Osteocyte (in vitro differentiated cells): ENCODE results near the gene CDH4. TPM values are rescaled to one million over a fixed set of nuclear protein-coding genes. Genes with fewer than 3 reads are reported as not detected.

ENCODE experiments used
- DNase-seq: peaks from one replicate; pipeline ENCODE4 v3.0.0; 2021; ENCODE audit warnings: mixed read lengths; ENCODE audit not compliant: unreplicated experiment; ENCODE audit errors: extremely low spot score
- H3K27ac Mint-ChIP-seq: one replicate; pipeline ENCODE4 v1.8.0; 2021; ENCODE audit warnings: mild to moderate bottlenecking, mixed read lengths; ENCODE audit not compliant: unreplicated experiment
- H3K27me3 Mint-ChIP-seq: one replicate; pipeline ENCODE4 v1.8.0; 2021; ENCODE audit warnings: mixed read lengths; ENCODE audit not compliant: unreplicated experiment
- H3K36me3 Mint-ChIP-seq: one replicate; pipeline ENCODE4 v1.8.0; 2021; ENCODE audit warnings: mixed read lengths; ENCODE audit not compliant: unreplicated experiment
- H3K4me1 Mint-ChIP-seq: one replicate; pipeline ENCODE4 v1.8.0; 2021; ENCODE audit warnings: mixed read lengths; ENCODE audit not compliant: unreplicated experiment
- H3K4me3 Mint-ChIP-seq: one replicate; pipeline ENCODE4 v1.8.0; 2021; ENCODE audit warnings: mild to moderate bottlenecking, moderate library complexity, mixed read lengths; ENCODE audit not compliant: unreplicated experiment
- H3K9me3 Mint-ChIP-seq: one replicate; pipeline ENCODE4 v1.8.0; 2021; ENCODE audit warnings: mixed read lengths; ENCODE audit not compliant: unreplicated experiment
- CTCF ChIP-seq: fragments of 200-600 bp; sonication (generic); IDR thresholded peaks from 2 replicates; pipeline ENCODE4 v1.5.0; 2021; ENCODE audit warnings: antibody characterized with exemption, mild to moderate bottlenecking, moderate library complexity
- total RNA-seq: library from RNA; stranded (reverse); gene quantifications from 2 replicates; pipeline ENCODE4 v1.2.1, GENCODE V29; 2021

The CDH4 gene
- total RNA-seq, 1 donor from 2014 or later, result 1.3 TPM

GRCh38 chr20:61701401-61701800, 449.3 kb downstream of the CDH4 start:
- H3K9me3 Mint-ChIP-seq, result no peaks in the 10 kb centered on the region
- H3K27ac Mint-ChIP-seq, result no peak overlapping the region
- DNase-seq, result no peak

GRCh38 chr20:61701802-61702201, 449.7 kb downstream of the CDH4 start:
- no peak for DNase-seq
- Mint-ChIP-seq H3K4me1 (no peaks in the 10 kb centered on the region), H3K27me3 (no peaks in the 10 kb centered on the region), H3K4me3 (no peak overlapping the region), H3K27ac (no peak overlapping the region), H3K36me3 (no peaks in the 10 kb centered on the region), H3K9me3 (no peaks in the 10 kb centered on the region)
- TF ChIP-seq CTCF, result no peak

More at GRCh38 chr20:61701401-61701800, 449.3 kb downstream of the CDH4 start:
- TF ChIP-seq CTCF, result no peak
- no peaks in the 10 kb centered on the region for H3K4me1 Mint-ChIP-seq
- no peak overlapping the region for H3K4me3 Mint-ChIP-seq
- H3K36me3 Mint-ChIP-seq, result no peaks in the 10 kb centered on the region
- no peaks in the 10 kb centered on the region for H3K27me3 Mint-ChIP-seq

DNA sequence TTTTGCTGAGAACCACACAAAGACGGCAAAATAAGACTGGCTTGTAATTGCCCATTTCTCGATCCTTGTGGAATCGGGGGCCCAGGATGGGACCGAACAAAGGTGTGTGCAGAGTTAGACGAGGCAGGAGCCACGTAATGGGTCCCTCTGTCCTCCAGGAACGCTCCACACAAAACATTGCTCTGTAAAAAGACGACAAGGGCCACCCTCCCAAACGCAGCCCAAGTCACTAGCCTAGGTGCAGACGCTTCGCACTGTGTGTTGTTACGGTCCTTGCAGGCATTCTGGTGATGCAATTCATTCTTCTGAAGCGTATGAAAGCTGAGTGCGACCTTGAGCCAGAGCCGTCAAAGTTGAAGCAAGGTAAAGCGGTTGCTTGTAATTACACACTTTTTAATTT, 450.2 kb downstream of the CDH4 start:
- Mint-ChIP-seq H3K36me3 (no peaks in the 10 kb centered on the region), H3K4me1 (no peaks in the 10 kb centered on the region), H3K9me3 (no peaks in the 10 kb centered on the region), H3K27me3 (no peaks in the 10 kb centered on the region), H3K4me3 (no peak overlapping the region), H3K27ac (no peak overlapping the region)
- no peak for TF ChIP-seq CTCF
- no peak for DNase-seq

DNA sequence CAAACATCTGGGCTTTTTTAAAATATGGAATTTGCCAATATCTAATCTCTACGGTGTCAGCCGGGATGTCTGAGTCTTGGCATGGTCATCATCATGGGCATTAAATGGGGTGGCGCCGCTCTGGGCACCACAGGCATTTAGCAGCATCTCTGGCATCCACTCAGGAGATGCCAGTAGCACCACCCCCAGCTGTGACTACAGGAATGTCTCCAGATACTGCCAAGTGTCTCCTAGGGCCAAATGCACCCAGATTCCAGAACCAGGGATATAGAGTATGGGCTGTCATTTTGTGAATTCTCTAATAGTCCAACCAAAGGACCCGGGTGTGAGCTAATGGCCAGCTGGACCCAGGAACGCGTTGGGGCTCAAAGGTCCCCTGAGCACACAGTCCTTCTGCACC, 452.6 kb downstream of the CDH4 start:
- H3K9me3 Mint-ChIP-seq, result no peaks in the 10 kb centered on the region
- no peak overlapping the region for H3K27ac Mint-ChIP-seq
- no peak for TF ChIP-seq CTCF
- no peaks in the 10 kb centered on the region for H3K4me1 Mint-ChIP-seq
- no peak for DNase-seq
- H3K4me3 Mint-ChIP-seq, result no peak overlapping the region
- no peaks in the 10 kb centered on the region for H3K36me3 Mint-ChIP-seq
- no peaks in the 10 kb centered on the region for H3K27me3 Mint-ChIP-seq

DNA sequence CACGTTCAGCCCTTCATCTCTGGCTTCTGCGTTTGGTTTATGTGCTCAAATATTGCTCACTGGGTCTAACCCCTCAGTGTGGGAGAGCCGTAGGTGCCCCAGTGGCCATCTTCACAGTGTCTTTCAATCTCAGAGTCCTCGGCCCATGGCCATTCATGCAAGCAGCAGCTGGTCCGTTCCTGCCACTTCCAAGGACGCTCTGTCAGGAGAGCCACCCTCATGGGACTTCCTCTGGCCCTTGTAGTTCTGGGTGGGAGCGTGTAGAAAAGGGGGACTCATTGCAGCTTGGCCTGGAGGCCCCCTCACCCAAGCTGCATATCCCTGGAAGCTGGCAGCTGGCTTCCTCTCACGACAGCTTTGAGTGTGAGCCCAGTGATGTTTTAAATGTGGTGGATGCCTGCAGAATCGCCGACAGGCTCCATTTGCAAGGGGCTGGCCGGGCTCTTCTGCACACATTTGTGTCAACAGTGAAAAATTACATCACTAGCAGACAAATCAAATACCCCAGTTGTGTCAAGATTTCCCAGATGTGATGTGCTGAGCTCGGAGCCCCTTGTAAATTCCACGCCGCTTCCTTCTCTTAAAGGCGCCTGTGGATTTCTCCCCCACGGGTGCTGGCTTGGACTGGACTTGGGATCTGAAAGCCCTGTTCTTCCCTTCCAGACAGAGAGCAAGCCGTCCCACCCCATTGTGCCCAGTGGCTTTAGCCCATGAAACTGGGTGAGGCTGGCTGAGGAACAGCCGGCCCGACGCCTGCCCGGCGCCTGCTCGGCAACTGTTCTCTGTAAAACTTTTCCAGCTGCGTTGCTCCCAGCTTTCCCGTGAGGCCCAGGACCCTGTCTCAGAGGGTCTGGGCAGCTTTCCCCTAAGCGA, 453.6 kb downstream of the CDH4 start:
- no peak for TF ChIP-seq CTCF
- H3K27ac Mint-ChIP-seq, result no peak overlapping the region
- H3K27me3 Mint-ChIP-seq, result no peaks in the 10 kb centered on the region
- H3K9me3 Mint-ChIP-seq, result no peaks in the 10 kb centered on the region
- H3K36me3 Mint-ChIP-seq, result no peaks in the 10 kb centered on the region
- no peak overlapping the region for H3K4me3 Mint-ChIP-seq
- H3K4me1 Mint-ChIP-seq, result no peaks in the 10 kb centered on the region
- no peak for DNase-seq
